Measurements from ENCODE around the gene CSNK1A1. TPM values are rescaled to one million over a fixed set of nuclear protein-coding genes. Genes with fewer than 3 reads are reported as not detected.
A peak's percentile ranks its signal among the peaks of the same experiment; 100 is the strongest.
"Not testable (repeated sequence)": the region's sequence is repeated elsewhere in the genome, so short reads cannot be mapped to it uniquely, and the experiment has no call there.

CSNK1A1 gene
- polyA plus RNA-seq, 1 of the 3 experiments (the other 2 are of a cell fraction) = 70.7 TPM

GRCh38 chr5:149447373-149448367, 103.6 kb downstream of the CSNK1A1 start:
- TF ChIP-seq TAF1 (IDR thresholded peaks at IDR 0.05; ENCODE audit: borderline replicate concordance, low read depth, low read length) = no peak
- TF ChIP-seq USF1 (IDR thresholded peaks at IDR 0.05; ENCODE audit: borderline replicate concordance, low read depth) = peak; percentile 55; the same call in 1 of the 2 replicates
- peak overlapping the region; percentile 24 to 97; a peak in 2 of 4 replicates for H3K27ac ChIP-seq (ENCODE audit: low read depth in 2 of 2, low read length in 1 of 2)
- no peak overlapping the region for H3K4me3 ChIP-seq (ENCODE audit: low read depth in 2 of 2, low read length in 1 of 2)
- 89% methylated on average over 12 of the region's 12 CpGs for whole genome bisulfite sequencing (ENCODE audit: low lambda C conversion rate)
- H4K20me1 ChIP-seq (ENCODE audit: insufficient read depth) = no peaks in the 10 kb centered on the region
- no peak overlapping the region for H3K9ac ChIP-seq
- no peak overlapping the region for H2AFZ ChIP-seq (ENCODE audit: low read depth)
- H3K4me1 ChIP-seq (ENCODE audit: control insufficient read depth in 1 of 2, insufficient read depth in 2 of 2, low read depth in 1 of 2, low read length in 1 of 2) = peaks cover 18 to 20% of the 10 kb centered on the region in 2 experiments
- H3F3A ChIP-seq (replicated peaks; ENCODE audit: insufficient read depth) = peaks cover 25% of the 10 kb centered on the region
- no peaks in the 10 kb centered on the region for H3K27me3 ChIP-seq (ENCODE audit: insufficient read depth)
- no peak for DNase-seq
- POLR2A ChIA-PET = interaction anchor here (1.2 kb wide), 1 partner anchor 103 kb away, joined by 3 read pairs; the partner anchor contains the start of gene CSNK1A1
- no peak overlapping the region for H3K4me2 ChIP-seq
- no peaks in the 10 kb centered on the region for H3K79me2 ChIP-seq (ENCODE audit: insufficient read depth)
- H3K9me3 ChIP-seq = no peaks in the 10 kb centered on the region
- H3K36me3 ChIP-seq (replicated peaks in 1 of 2; ENCODE audit: control insufficient read depth in 1 of 2, insufficient read depth in 2 of 2, low read length in 1 of 2) = no peaks in the 10 kb centered on the region
- H3K9me2 ChIP-seq = no peaks in the 10 kb centered on the region
- CTCF ChIA-PET = interaction anchor here (1.2 to 52.5 kb wide), 9 partner anchors 14 to 117 kb away, joined by 3 to 1751 read pairs (median 22); partner anchors contain the start of genes CSNK1A1, IL17B and PCYOX1L

- not testable (repeated sequence) for H3K4me3 ChIP-seq (ENCODE audit: low read depth in 2 of 2, low read length in 1 of 2); H2AFZ ChIP-seq (ENCODE audit: low read depth); H3K4me2 ChIP-seq; H3K36me3 ChIP-seq (replicated peaks in 1 of 2; ENCODE audit: control insufficient read depth in 1 of 2, insufficient read depth in 2 of 2, low read length in 1 of 2); H3K9me3 ChIP-seq; H4K20me1 ChIP-seq (ENCODE audit: insufficient read depth); DNase-seq; H3K27me3 ChIP-seq (ENCODE audit: insufficient read depth); H3K79me2 ChIP-seq (ENCODE audit: insufficient read depth); H3K9ac ChIP-seq; H3K9me2 ChIP-seq
- POLR2A ChIA-PET = interaction anchor here (1.3 kb wide), 1 partner anchor 105 kb away, joined by 4 read pairs; the partner anchor contains the start of gene CSNK1A1
- Histone ChIP-seq H3F3A (replicated peaks; ENCODE audit: insufficient read depth) (peaks cover 19% of the 10 kb centered on the region), H3K4me1 (ENCODE audit: control insufficient read depth in 1 of 2, insufficient read depth in 2 of 2, low read depth in 1 of 2, low read length in 1 of 2) (peaks cover 12 to 15% of the 10 kb centered on the region in 2 experiments; a peak in 3 of 4 replicates), H3K27ac (ENCODE audit: low read depth in 2 of 2, low read length in 1 of 2) (peak overlapping the region in 1 of 2 experiments; percentile 97; a peak in 1 of 4 replicates)
- CTCF ChIA-PET = interaction anchor here (1.2 to 52.5 kb wide), 8 partner anchors 8 to 118 kb away, joined by 3 to 1751 read pairs (median 50); partner anchors contain the start of genes CSNK1A1, IL17B and PCYOX1L
- 98% methylated on average over 3 of the region's 3 CpGs for WGBS (ENCODE audit: low lambda C conversion rate)
Measured at GRCh38 chr5:149446794-149447193, 104.4 kb downstream of the CSNK1A1 start.

GRCh38 chr5:149445739-149446369, 105.4 kb downstream of the CSNK1A1 start:
- Histone ChIP-seq H3K9ac (peak overlapping the region; percentile 27; the same call in 1 of the 2 replicates), H2AFZ (ENCODE audit: low read depth) (peak overlapping the region; percentile 43; the same call in 1 of the 2 replicates), H3K9me3 (no peaks in the 10 kb centered on the region), H3K9me2 (no peaks in the 10 kb centered on the region), H3K4me2 (no peak overlapping the region), H3K27ac (ENCODE audit: low read depth in 2 of 2, low read length in 1 of 2) (peak overlapping the region; percentile 72 to 97), H3K27me3 (ENCODE audit: insufficient read depth) (no peaks in the 10 kb centered on the region), H3K4me1 (ENCODE audit: control insufficient read depth in 1 of 2, insufficient read depth in 2 of 2, low read depth in 1 of 2, low read length in 1 of 2) (peaks cover 10 to 14% of the 10 kb centered on the region in 2 experiments; a peak in 3 of 4 replicates), H4K20me1 (ENCODE audit: insufficient read depth) (no peaks in the 10 kb centered on the region), H3K4me3 (ENCODE audit: low read depth in 2 of 2, low read length in 1 of 2) (no peak overlapping the region), H3K36me3 (replicated peaks in 1 of 2; ENCODE audit: control insufficient read depth in 1 of 2, insufficient read depth in 2 of 2, low read length in 1 of 2) (no peaks in the 10 kb centered on the region), H3K79me2 (ENCODE audit: insufficient read depth) (no peaks in the 10 kb centered on the region), H3F3A (replicated peaks; ENCODE audit: insufficient read depth) (peaks cover 19% of the 10 kb centered on the region)
- ChIA-PET POLR2A (interaction anchor here (1.3 kb wide), 1 partner anchor 106 kb away, joined by 4 read pairs; the partner anchor contains the start of gene CSNK1A1), CTCF (interaction anchor here (0.7 to 52.5 kb wide), 9 partner anchors 9 to 173 kb away, joined by 3 to 1751 read pairs (median 22); partner anchors contain the start of genes CSNK1A1, IL17B and PCYOX1L)
- no peak for DNase-seq
- WGBS (ENCODE audit: low lambda C conversion rate) = 41% methylated on average over 9 of the region's 9 CpGs
- TF ChIP-seq MAX (IDR thresholded peaks at IDR 0.05; ENCODE audit: low read depth) (peak; percentile 78), POLR2AphosphoS5 (IDR thresholded peaks at IDR 0.05; ENCODE audit: low read depth, low read length) (peak; percentile 67; the same call in 1 of the 2 replicates), SIN3A (IDR thresholded peaks at IDR 0.05; ENCODE audit: borderline replicate concordance, low read depth, low read length) (no peak; the same call in 1 of the 2 replicates), FOSL2 (IDR thresholded peaks at IDR 0.05; ENCODE audit: borderline replicate concordance, low read depth) (peak; percentile 87; the same call in 1 of the 2 replicates), JUND (IDR thresholded peaks at IDR 0.05) (peak; percentile 86), RXRA (IDR thresholded peaks at IDR 0.05; ENCODE audit: borderline replicate concordance, low read depth) (peak; percentile 64; the same call in 1 of the 2 replicates), EZH2phosphoT487 (IDR thresholded peaks at IDR 0.05; ENCODE audit: borderline replicate concordance, low read depth) (no peak), PBX3 (IDR thresholded peaks at IDR 0.05) (peak; percentile 96)

All from SK-N-SH (cell line).